ENCODE measurements around the gene THEMIS. TPM values are rescaled to one million over a fixed set of nuclear protein-coding genes. Genes with fewer than 3 reads are reported as not detected.

The THEMIS gene
- total and polyA plus RNA-seq, 2 experiments from 2014 or later: not detected

DNA sequence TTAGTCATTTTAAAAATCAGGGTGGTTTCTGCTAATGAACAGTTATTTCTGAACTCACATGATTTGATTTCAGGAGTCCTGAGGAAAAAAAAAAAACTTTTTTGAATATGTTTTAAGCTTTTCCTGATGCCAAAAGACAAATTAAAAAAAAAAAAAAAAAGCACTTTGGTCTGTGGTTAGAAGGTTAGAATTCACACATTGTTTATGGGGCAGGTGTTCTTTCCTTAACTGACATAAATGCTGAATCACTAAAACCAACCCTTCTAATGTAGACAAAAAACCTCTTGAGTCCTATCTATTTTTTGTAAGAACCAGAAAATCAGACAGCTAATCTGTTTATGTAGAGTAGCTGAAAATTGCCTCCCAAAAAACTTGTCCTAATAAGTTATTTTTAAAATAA lies 20.4 kb downstream of the THEMIS start (continued):
- TF ChIP-seq, protein P1, sequence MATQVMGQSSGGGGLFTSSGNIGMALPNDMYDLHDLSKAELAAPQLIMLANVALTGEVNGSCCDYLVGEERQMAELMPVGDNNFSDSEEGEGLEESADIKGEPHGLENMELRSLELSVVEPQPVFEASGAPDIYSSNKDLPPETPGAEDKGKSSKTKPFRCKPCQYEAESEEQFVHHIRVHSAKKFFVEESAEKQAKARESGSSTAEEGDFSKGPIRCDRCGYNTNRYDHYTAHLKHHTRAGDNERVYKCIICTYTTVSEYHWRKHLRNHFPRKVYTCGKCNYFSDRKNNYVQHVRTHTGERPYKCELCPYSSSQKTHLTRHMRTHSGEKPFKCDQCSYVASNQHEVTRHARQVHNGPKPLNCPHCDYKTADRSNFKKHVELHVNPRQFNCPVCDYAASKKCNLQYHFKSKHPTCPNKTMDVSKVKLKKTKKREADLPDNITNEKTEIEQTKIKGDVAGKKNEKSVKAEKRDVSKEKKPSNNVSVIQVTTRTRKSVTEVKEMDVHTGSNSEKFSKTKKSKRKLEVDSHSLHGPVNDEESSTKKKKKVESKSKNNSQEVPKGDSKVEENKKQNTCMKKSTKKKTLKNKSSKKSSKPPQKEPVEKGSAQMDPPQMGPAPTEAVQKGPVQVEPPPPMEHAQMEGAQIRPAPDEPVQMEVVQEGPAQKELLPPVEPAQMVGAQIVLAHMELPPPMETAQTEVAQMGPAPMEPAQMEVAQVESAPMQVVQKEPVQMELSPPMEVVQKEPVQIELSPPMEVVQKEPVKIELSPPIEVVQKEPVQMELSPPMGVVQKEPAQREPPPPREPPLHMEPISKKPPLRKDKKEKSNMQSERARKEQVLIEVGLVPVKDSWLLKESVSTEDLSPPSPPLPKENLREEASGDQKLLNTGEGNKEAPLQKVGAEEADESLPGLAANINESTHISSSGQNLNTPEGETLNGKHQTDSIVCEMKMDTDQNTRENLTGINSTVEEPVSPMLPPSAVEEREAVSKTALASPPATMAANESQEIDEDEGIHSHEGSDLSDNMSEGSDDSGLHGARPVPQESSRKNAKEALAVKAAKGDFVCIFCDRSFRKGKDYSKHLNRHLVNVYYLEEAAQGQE (IDR thresholded peaks at IDR 0.05; ENCODE audit: unreplicated experiment): no peak
- TF ChIP-seq EZH2phosphoT487 (IDR thresholded peaks at IDR 0.05; ENCODE audit: unreplicated experiment): no peak
- TF ChIP-seq STAT1 (IDR thresholded peaks at IDR 0.05; ENCODE audit: unreplicated experiment): no peak
- TF ChIP-seq ZNF331 (CRISPR knock-in tag; IDR thresholded peaks at IDR 0.05; ENCODE audit: low read depth): no peak
- TF ChIP-seq POLR2AphosphoS5 (IDR thresholded peaks at IDR 0.05; ENCODE audit: low read depth): no peak
- TF ChIP-seq NANOG (IDR thresholded peaks at IDR 0.05; ENCODE audit: borderline replicate concordance): no peak

DNA sequence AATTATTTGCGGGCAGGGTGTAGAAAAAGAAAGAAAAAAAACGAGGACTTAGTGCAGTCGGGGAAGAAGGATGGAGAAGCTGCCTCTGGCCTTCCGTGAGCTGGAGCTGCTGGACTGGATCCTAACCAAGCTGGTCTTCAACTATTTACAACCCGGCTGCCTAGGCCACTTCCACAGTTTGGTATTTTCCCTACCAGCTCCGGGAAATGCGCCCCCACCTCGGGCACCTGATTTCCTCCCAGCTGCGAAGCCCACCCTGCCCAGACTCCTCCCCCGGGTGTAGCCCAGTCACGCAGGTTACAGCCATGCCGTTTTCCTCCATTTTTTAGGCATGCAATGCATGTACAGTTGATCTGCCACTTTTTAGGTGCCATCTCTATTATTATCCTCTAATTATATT lies 21.2 kb downstream of the THEMIS start:
- peak overlapping the region; percentile 32; the same call in 2 of the 3 replicates for H3K4me3 Mint-ChIP-seq
- no peaks in the 10 kb centered on the region for H3K9me3 Mint-ChIP-seq
- Histone ChIP-seq H3K36me3 (ENCODE audit: insufficient read depth) (no peaks in the 10 kb centered on the region), H2AFZ (no peak overlapping the region), H3K27ac (ENCODE audit: low read depth) (no peak overlapping the region), H3F3A (replicated peaks; ENCODE audit: low read depth) (no peaks in the 10 kb centered on the region), H3K4me3 (0 out of 2 replicates have a peak overlapping the region, but pooled peaks have one; percentile 8), H3K79me2 (replicated peaks; ENCODE audit: insufficient read depth) (no peaks in the 10 kb centered on the region), H4K20me1 (replicated peaks; ENCODE audit: insufficient read depth) (no peaks in the 10 kb centered on the region), H3K9me2 (ENCODE audit: insufficient read depth) (no peaks in the 10 kb centered on the region), H3K4me2 (peak overlapping the region; percentile 39; the same call in 1 of the 2 replicates), H3K4me1 (ENCODE audit: insufficient read depth) (peaks cover 12% of the 10 kb centered on the region; the same call in 1 of the 2 replicates), H3K27me3 (ENCODE audit: insufficient read depth) (no peaks in the 10 kb centered on the region)
- ATAC-seq (peak; percentile 99), DNase-seq (ENCODE audit: low spot score) (peak; percentile 93)
- no peaks in the 10 kb centered on the region for H3K27me3 Mint-ChIP-seq (ENCODE audit: insufficient read depth, low read depth, poor library complexity)
- TF ChIP-seq CREB1 (CRISPR knock-in tag; IDR thresholded peaks at IDR 0.05; ENCODE audit: low read depth) (no peak), ZNF114 (CRISPR knock-in tag; IDR thresholded peaks at IDR 0.05) (no peak), STAT1 (IDR thresholded peaks at IDR 0.05; ENCODE audit: unreplicated experiment) (no peak), ZNF331 (CRISPR knock-in tag; IDR thresholded peaks at IDR 0.05; ENCODE audit: low read depth) (0 out of 2 replicates have a peak, but pooled peaks have one; percentile 6)
- TF ChIP-seq, protein P2, sequence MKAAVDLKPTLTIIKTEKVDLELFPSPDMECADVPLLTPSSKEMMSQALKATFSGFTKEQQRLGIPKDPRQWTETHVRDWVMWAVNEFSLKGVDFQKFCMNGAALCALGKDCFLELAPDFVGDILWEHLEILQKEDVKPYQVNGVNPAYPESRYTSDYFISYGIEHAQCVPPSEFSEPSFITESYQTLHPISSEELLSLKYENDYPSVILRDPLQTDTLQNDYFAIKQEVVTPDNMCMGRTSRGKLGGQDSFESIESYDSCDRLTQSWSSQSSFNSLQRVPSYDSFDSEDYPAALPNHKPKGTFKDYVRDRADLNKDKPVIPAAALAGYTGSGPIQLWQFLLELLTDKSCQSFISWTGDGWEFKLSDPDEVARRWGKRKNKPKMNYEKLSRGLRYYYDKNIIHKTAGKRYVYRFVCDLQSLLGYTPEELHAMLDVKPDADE (IDR thresholded peaks at IDR 0.05): 0 out of 2 replicates have a peak, but pooled peaks have one; percentile 50
- 0 out of 2 replicates have a peak overlapping the region, but pooled peaks have one; percentile 53 for H3K27ac Mint-ChIP-seq
- no peaks in the 10 kb centered on the region for H3K36me3 Mint-ChIP-seq (ENCODE audit: low read depth)
- peaks cover 20% of the 10 kb centered on the region for H3K4me1 Mint-ChIP-seq

DNA sequence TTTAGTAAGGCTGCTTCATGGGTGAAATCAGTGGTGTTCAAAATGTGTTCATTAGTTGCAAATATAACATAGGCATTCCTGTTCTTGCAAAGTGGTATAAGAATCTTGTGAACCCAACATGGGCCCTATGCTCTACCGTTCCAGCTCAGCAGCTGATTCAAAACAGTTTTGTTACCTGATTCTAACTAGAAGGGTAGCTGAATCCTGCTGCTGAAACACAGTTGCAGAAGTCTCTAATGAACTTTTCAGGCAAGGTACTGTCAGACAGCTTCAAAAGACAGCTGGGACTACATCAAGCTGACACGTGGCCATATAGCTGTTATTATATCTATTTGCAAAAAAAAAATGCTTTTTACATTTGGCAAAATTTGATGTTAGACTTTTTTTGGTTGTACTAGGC lies 22.7 kb downstream of the THEMIS start:
- DNase-seq (ENCODE audit: low spot score): no peak
- no peaks in the 10 kb centered on the region for H3K9me2 ChIP-seq (ENCODE audit: insufficient read depth)
- no peaks in the 10 kb centered on the region for H4K20me1 ChIP-seq (replicated peaks; ENCODE audit: insufficient read depth)
- Mint-ChIP-seq H3K4me1 (peaks cover 12% of the 10 kb centered on the region; the same call in 2 of the 3 replicates), H3K9me3 (0 out of 3 replicates have a peak, but pooled peaks cover 1% of the 10 kb centered on the region), H3K27ac (no peak overlapping the region), H3K36me3 (ENCODE audit: low read depth) (no peaks in the 10 kb centered on the region), H3K27me3 (ENCODE audit: insufficient read depth, low read depth, poor library complexity) (no peaks in the 10 kb centered on the region), H3K4me3 (no peak overlapping the region)
- H3K4me3 ChIP-seq: no peak overlapping the region
- H3K36me3 ChIP-seq (ENCODE audit: insufficient read depth): no peaks in the 10 kb centered on the region
- no peak for ATAC-seq
- H3K27ac ChIP-seq (ENCODE audit: low read depth): no peak overlapping the region
- no peak overlapping the region for H3K4me2 ChIP-seq
- H3F3A ChIP-seq (replicated peaks; ENCODE audit: low read depth): no peaks in the 10 kb centered on the region
- no peaks in the 10 kb centered on the region for H3K79me2 ChIP-seq (replicated peaks; ENCODE audit: insufficient read depth)
- TF ChIP-seq ZNF331 (CRISPR knock-in tag; IDR thresholded peaks at IDR 0.05; ENCODE audit: low read depth) (no peak), STAT1 (IDR thresholded peaks at IDR 0.05; ENCODE audit: unreplicated experiment) (no peak)
- H3K27me3 ChIP-seq (ENCODE audit: insufficient read depth): no peaks in the 10 kb centered on the region
- peaks cover 12% of the 10 kb centered on the region; the same call in 1 of the 2 replicates for H3K4me1 ChIP-seq (ENCODE audit: insufficient read depth)
- peak overlapping the region; percentile 28; the same call in 1 of the 2 replicates for H2AFZ ChIP-seq
